CD8-positive, alpha-beta memory T cell (primary cell): ENCODE measurements around the gene DDX31. TPM values are rescaled to one million over a fixed set of nuclear protein-coding genes. Genes with fewer than 3 reads are reported as not detected.
A peak's percentile ranks its signal among the peaks of the same experiment; 100 is the strongest.

ENCODE experiments used
- CTCF ChIA-PET: fragments of 350-600 bp; sonication (Branson Sonifier 250); formaldehyde crosslinking; loops from one replicate; lab custom pipeline; 2021; ENCODE audit warnings: antibody characterized with exemption; lab: Charles Lee
- POLR2A ChIA-PET: fragments of 350-600 bp; sonication (Branson Sonifier 250); formaldehyde crosslinking; loops from one replicate; lab custom pipeline; 2021; ENCODE audit warnings: antibody characterized with exemption; lab: Charles Lee
- DNase-seq, 5 donors: peaks; one replicate each; pipeline versions ENCODE4 v3.0.0 to v3.0.0-alpha.2; 2020 to 2022; ENCODE audit warnings: mixed read lengths in 1 of 5
- H3K27ac ChIP-seq: one replicate; pipeline ENCODE4 v1.7.0; 2013; ENCODE audit warnings: low read depth, mild to moderate bottlenecking, low read length, moderate library complexity
- H3K27me3 ChIP-seq: 2 replicates; pipeline ENCODE4 v1.7.0; 2013; ENCODE audit warnings: low read length, mild to moderate bottlenecking; ENCODE audit not compliant: insufficient read depth, poor library complexity, severe bottlenecking
- H3K36me3 ChIP-seq: 2 replicates; pipeline ENCODE4 v1.7.0; 2013; ENCODE audit warnings: mild to moderate bottlenecking, low read length, moderate library complexity; ENCODE audit not compliant: insufficient read depth
- H3K4me1 ChIP-seq: 2 replicates; pipeline ENCODE4 v1.7.0; 2013; ENCODE audit warnings: mild to moderate bottlenecking, low read length, moderate library complexity; ENCODE audit not compliant: insufficient read depth
- H3K4me3 ChIP-seq: 2 replicates; pipeline ENCODE4 v1.7.0; 2013; ENCODE audit warnings: mild to moderate bottlenecking, low read length
- H3K9me3 ChIP-seq: 2 replicates; pipeline ENCODE4 v1.7.0; 2013; ENCODE audit warnings: mild to moderate bottlenecking, low read length
- H3K27ac Mint-ChIP-seq, 8 donors: one replicate each; pipeline ENCODE4 v1.8.0; 2020 to 2021; ENCODE audit warnings: mixed read lengths in 8 of 8, mild to moderate bottlenecking in 6 of 8, inconsistent platforms in 3 of 8, moderate library complexity in 3 of 8
- H3K27me3 Mint-ChIP-seq, 2 donors: one replicate each; pipeline ENCODE4 v1.8.0; 2020 to 2021; ENCODE audit warnings: mixed read lengths in 2 of 2, mild to moderate bottlenecking in 1 of 2, moderate library complexity in 1 of 2
- H3K36me3 Mint-ChIP-seq, 3 donors: one replicate each; pipeline ENCODE4 v1.8.0; 2020 to 2021; ENCODE audit warnings: mixed read lengths in 3 of 3, inconsistent platforms in 1 of 3, mild to moderate bottlenecking in 1 of 3
- H3K4me1 Mint-ChIP-seq, 3 donors: one replicate each; pipeline ENCODE4 v1.8.0; 2020 to 2021; ENCODE audit warnings: mixed read lengths in 3 of 3, inconsistent platforms in 1 of 3, mild to moderate bottlenecking in 1 of 3
- H3K4me3 Mint-ChIP-seq, 7 donors: one replicate each; pipeline ENCODE4 v1.8.0; 2020 to 2021; ENCODE audit warnings: mixed read lengths in 7 of 7, mild to moderate bottlenecking in 6 of 7, moderate library complexity in 4 of 7, inconsistent platforms in 2 of 7
- H3K9me3 Mint-ChIP-seq, 5 donors: one replicate each; pipeline ENCODE4 v1.8.0; 2020 to 2022; ENCODE audit warnings: mixed read lengths in 5 of 5, mild to moderate bottlenecking in 3 of 5, moderate library complexity in 2 of 5, inconsistent platforms in 1 of 5
- polyA plus RNA-seq: library from polyadenylated mRNA; unstranded; fragments of 300-500 nt; fragmentation: Illumina TruSeq; gene quantifications from one replicate; pipeline ENCODE4 v1.2.3, GENCODE V29; 2021
- total RNA-seq, 2 experiments: library from RNA; stranded (reverse); gene quantifications; one replicate each; pipeline ENCODE4 v1.2.3, GENCODE V29; 2021

DDX31 gene
- total and polyA plus RNA-seq, 3 experiments from 2014 or later, result 7.8 to 31.3 (median 28.6) TPM

GRCh38 chr9:132690696-132691095 lies 20.9 kb upstream of the DDX31 start:
- DNase-seq, result no peak
- H3K4me1 ChIP-seq, result no peaks in the 10 kb centered on the region
- peaks cover 0 to 6% (median 0%) of the 10 kb centered on the region in 5 donors for H3K9me3 Mint-ChIP-seq
- ChIA-PET POLR2A (no interaction called here), CTCF (no interaction called here)
- peaks cover 0 to 6% (median 0%) of the 10 kb centered on the region in 3 donors for H3K4me1 Mint-ChIP-seq
- no peaks in the 10 kb centered on the region for H3K9me3 ChIP-seq
- no peak overlapping the region for H3K4me3 ChIP-seq
- no peaks in the 10 kb centered on the region for H3K27me3 ChIP-seq
- H3K27me3 Mint-ChIP-seq, result no peaks in the 10 kb centered on the region
- no peak overlapping the region for H3K4me3 Mint-ChIP-seq
- H3K36me3 Mint-ChIP-seq, result peaks cover 13 to 63% (median 26%) of the 10 kb centered on the region in 3 donors
- no peak overlapping the region for H3K27ac ChIP-seq
- H3K36me3 ChIP-seq, result peaks cover 17% of the 10 kb centered on the region
- no peak overlapping the region for H3K27ac Mint-ChIP-seq

GRCh38 chr9:132683873-132684272 lies 14.1 kb upstream of the DDX31 start:
- Mint-ChIP-seq H3K9me3 (no peaks in the 10 kb centered on the region), H3K27me3 (no peaks in the 10 kb centered on the region), H3K4me3 (no peak overlapping the region), H3K36me3 (peaks cover 0 to 84% (median 35%) of the 10 kb centered on the region in 3 donors), H3K4me1 (peaks cover 9 to 18% (median 14%) of the 10 kb centered on the region in 3 donors), H3K27ac (peak overlapping the region in 2 of 8 donors; percentile 19 to 44)
- H3K27me3 ChIP-seq, result no peaks in the 10 kb centered on the region
- no peaks in the 10 kb centered on the region for H3K4me1 ChIP-seq
- H3K36me3 ChIP-seq, result peaks cover 41% of the 10 kb centered on the region
- H3K4me3 ChIP-seq, result no peak overlapping the region
- H3K27ac ChIP-seq, result no peak overlapping the region
- DNase-seq, result no peak
- POLR2A ChIA-PET, result no interaction called here
- H3K9me3 ChIP-seq, result no peaks in the 10 kb centered on the region
- CTCF ChIA-PET, result no interaction called here

GRCh38 chr9:132681561-132681960 lies 11.8 kb upstream of the DDX31 start:
- Mint-ChIP-seq H3K27me3 (no peaks in the 10 kb centered on the region), H3K4me3 (no peak overlapping the region), H3K27ac (no peak overlapping the region), H3K4me1 (peaks cover 14 to 29% (median 24%) of the 10 kb centered on the region in 3 donors), H3K36me3 (peaks cover 0 to 77% (median 26%) of the 10 kb centered on the region in 3 donors), H3K9me3 (no peaks in the 10 kb centered on the region)
- no peak for DNase-seq
- ChIA-PET CTCF (no interaction called here), POLR2A (no interaction called here)
- no peaks in the 10 kb centered on the region for H3K27me3 ChIP-seq
- no peaks in the 10 kb centered on the region for H3K4me1 ChIP-seq
- H3K9me3 ChIP-seq, result no peaks in the 10 kb centered on the region
- H3K27ac ChIP-seq, result no peak overlapping the region
- H3K36me3 ChIP-seq, result peaks cover 28% of the 10 kb centered on the region
- H3K4me3 ChIP-seq, result no peak overlapping the region

GRCh38 chr9:132679946-132680625 lies 10.3 kb upstream of the DDX31 start:
- no peak for DNase-seq
- Histone ChIP-seq H3K4me3 (no peak overlapping the region), H3K9me3 (no peaks in the 10 kb centered on the region), H3K27ac (no peak overlapping the region), H3K4me1 (no peaks in the 10 kb centered on the region), H3K36me3 (peaks cover 20% of the 10 kb centered on the region), H3K27me3 (no peaks in the 10 kb centered on the region)
- ChIA-PET POLR2A (no interaction called here), CTCF (no interaction called here)
- no peaks in the 10 kb centered on the region for H3K27me3 Mint-ChIP-seq
- H3K36me3 Mint-ChIP-seq, result peaks cover 0 to 64% (median 25%) of the 10 kb centered on the region in 3 donors
- H3K27ac Mint-ChIP-seq, result no peak overlapping the region
- H3K9me3 Mint-ChIP-seq, result no peaks in the 10 kb centered on the region
- no peak overlapping the region for H3K4me3 Mint-ChIP-seq
- peaks cover 21 to 39% (median 35%) of the 10 kb centered on the region in 3 donors for H3K4me1 Mint-ChIP-seq

- Histone ChIP-seq H3K27ac (no peak overlapping the region), H3K4me1 (peaks cover 6% of the 10 kb centered on the region), H3K27me3 (no peaks in the 10 kb centered on the region), H3K4me3 (no peak overlapping the region), H3K9me3 (no peaks in the 10 kb centered on the region), H3K36me3 (peaks cover 6% of the 10 kb centered on the region)
- POLR2A ChIA-PET, result no interaction called here
- H3K4me3 Mint-ChIP-seq, result no peak overlapping the region
- CTCF ChIA-PET, result no interaction called here
- H3K9me3 Mint-ChIP-seq, result no peaks in the 10 kb centered on the region
- peaks cover 36 to 60% (median 53%) of the 10 kb centered on the region in 3 donors for H3K4me1 Mint-ChIP-seq
- H3K36me3 Mint-ChIP-seq, result peaks cover 0 to 49% (median 17%) of the 10 kb centered on the region in 3 donors
- H3K27ac Mint-ChIP-seq, result no peak overlapping the region
- DNase-seq, result no peak
- H3K27me3 Mint-ChIP-seq, result no peaks in the 10 kb centered on the region
Measured at GRCh38 chr9:132677976-132678375, 8.2 kb upstream of the DDX31 start.

- POLR2A ChIA-PET, result no interaction called here
- peaks cover 24% of the 10 kb centered on the region for H3K4me1 ChIP-seq
Measured at GRCh38 chr9:132674485-132674884, 4.7 kb upstream of the DDX31 start.

GRCh38 chr9:132673355-132673754 lies 3.6 kb upstream of the DDX31 start:
- ChIA-PET CTCF (no interaction called here), POLR2A (interaction anchor here (0.6 kb wide), 1 partner anchor 20 kb away, joined by 6 read pairs; no protein-coding TSS in a partner anchor)
- Mint-ChIP-seq H3K27ac (peak overlapping the region in 5 of 8 donors; percentile 21 to 99 (median 48)), H3K27me3 (peaks cover 0 to 2% of the 10 kb centered on the region in 2 donors), H3K9me3 (no peaks in the 10 kb centered on the region), H3K4me3 (peak overlapping the region in 2 of 7 donors; percentile 8 to 71), H3K4me1 (peaks cover 54 to 70% (median 70%) of the 10 kb centered on the region in 3 donors), H3K36me3 (peaks cover 0 to 25% (median 2%) of the 10 kb centered on the region in 3 donors)
- Histone ChIP-seq H3K36me3 (no peaks in the 10 kb centered on the region), H3K4me3 (no peak overlapping the region), H3K9me3 (no peaks in the 10 kb centered on the region), H3K27me3 (no peaks in the 10 kb centered on the region), H3K4me1 (peaks cover 24% of the 10 kb centered on the region), H3K27ac (no peak overlapping the region)
- no peak for DNase-seq

More at GRCh38 chr9:132674485-132674884, 4.7 kb upstream of the DDX31 start:
- no peak for DNase-seq
- CTCF ChIA-PET, result no interaction called here
- no peaks in the 10 kb centered on the region for H3K9me3 ChIP-seq
- no peak overlapping the region for H3K27ac ChIP-seq
- peak overlapping the region in 1 of 7 donors; percentile 43 for H3K4me3 Mint-ChIP-seq
- no peaks in the 10 kb centered on the region for H3K9me3 Mint-ChIP-seq
- peaks cover 4% of the 10 kb centered on the region for H3K36me3 ChIP-seq
- H3K4me3 ChIP-seq, result no peak overlapping the region
- H3K27ac Mint-ChIP-seq, result peak overlapping the region in 3 of 8 donors; percentile 47 to 99 (median 52)
- H3K27me3 Mint-ChIP-seq, result peaks cover 0 to 2% of the 10 kb centered on the region in 2 donors
- H3K36me3 Mint-ChIP-seq, result peaks cover 0 to 35% (median 7%) of the 10 kb centered on the region in 3 donors
- no peaks in the 10 kb centered on the region for H3K27me3 ChIP-seq
- H3K4me1 Mint-ChIP-seq, result peaks cover 47 to 66% (median 61%) of the 10 kb centered on the region in 3 donors

GRCh38 chr9:132672413-132672690 lies 2.6 kb upstream of the DDX31 start:
- Mint-ChIP-seq H3K4me1 (peaks cover 61 to 78% (median 77%) of the 10 kb centered on the region in 3 donors), H3K27ac (peak overlapping the region in 7 of 8 donors; percentile 4 to 99 (median 94)), H3K4me3 (peak overlapping the region in 4 of 7 donors; percentile 0 to 95 (median 90)), H3K9me3 (no peaks in the 10 kb centered on the region), H3K36me3 (peaks cover 0 to 18% (median 2%) of the 10 kb centered on the region in 3 donors), H3K27me3 (peaks cover 0 to 2% of the 10 kb centered on the region in 2 donors)
- no peak for DNase-seq
- H3K4me1 ChIP-seq, result peaks cover 24% of the 10 kb centered on the region
- H3K9me3 ChIP-seq, result no peaks in the 10 kb centered on the region
- ChIA-PET POLR2A (no interaction called here), CTCF (no interaction called here)
- H3K36me3 ChIP-seq, result no peaks in the 10 kb centered on the region
- no peaks in the 10 kb centered on the region for H3K27me3 ChIP-seq
- no peak overlapping the region for H3K27ac ChIP-seq
- H3K4me3 ChIP-seq, result no peak overlapping the region
